NCI-H460 (cell line): ENCODE measurements around the gene HSPA1A. TPM values are rescaled to one million over a fixed set of nuclear protein-coding genes. Genes with fewer than 3 reads are reported as not detected.
A peak's percentile ranks its signal among the peaks of the same experiment; 100 is the strongest.
"Not testable (repeated sequence)": the region's sequence is repeated elsewhere in the genome, so short reads cannot be mapped to it uniquely, and the experiment has no call there.

Experiments used
- DNase-seq: peaks from one replicate; pipeline ENCODE4 v3.0.0-alpha.2; 2016; ENCODE audit warnings: low read depth; ENCODE audit errors: extremely low read depth
- total RNA-seq: library from RNA; depleted of rRNA; stranded (reverse); fragments of >200 nt; shearing (Covaris generic); gene quantifications from 2 replicates; pipeline ENCODE4 v1.2.3, GENCODE V29; 2014

The HSPA1A gene
- total RNA-seq, 1 experiment from 2014 or later = 46.7 TPM

DNA sequence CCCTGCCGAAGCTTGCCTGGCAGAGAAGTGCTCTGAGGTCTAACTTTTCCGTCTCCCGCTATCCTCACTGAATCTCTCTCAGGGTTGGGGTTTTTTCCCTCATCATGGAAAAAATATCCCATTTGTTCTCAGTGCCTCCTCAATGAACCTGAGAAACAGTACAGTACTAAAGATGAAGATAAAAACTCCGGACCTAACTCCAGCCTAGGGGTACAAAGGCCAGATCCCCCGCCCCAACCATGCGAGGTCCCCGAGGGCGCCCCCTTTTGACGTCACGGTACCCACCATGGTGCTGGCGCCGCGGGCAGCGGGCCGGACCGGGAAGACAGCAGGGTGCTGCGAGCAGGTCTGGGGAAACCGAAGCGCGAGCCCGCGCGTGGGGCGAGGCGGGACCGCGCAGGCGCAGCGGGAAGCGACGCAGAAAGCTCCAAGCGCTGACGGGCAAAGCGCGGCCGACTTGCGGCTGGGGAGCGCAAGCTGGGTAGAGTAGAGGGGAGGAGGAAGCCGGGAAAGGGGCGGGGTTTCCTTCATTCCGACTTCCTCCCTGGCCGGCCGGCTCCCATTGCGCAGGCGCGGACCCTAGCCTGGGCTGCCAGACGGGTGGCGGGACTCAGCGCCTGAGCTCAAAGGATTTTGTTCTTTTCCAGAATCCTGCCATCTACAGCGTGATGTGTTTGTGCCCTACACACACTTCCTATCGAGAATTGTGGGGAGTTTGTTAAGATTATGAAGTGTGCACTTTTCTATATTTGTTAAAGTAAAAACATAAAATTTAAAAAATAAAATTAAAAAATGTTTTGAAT, 8.7 kb upstream of the HSPA1A start, which contains the start of gene LSM2:
LSM2 (minus strand) TSS at position 497 of the 803 bp plus-strand sequence; CDS start at position 288, 209 bp downstream.
- DNase-seq = peak; percentile 91

GRCh38 chr6:31808599-31808998, 6.7 kb upstream of the HSPA1A start:
- not testable (repeated sequence) for DNase-seq

DNA sequence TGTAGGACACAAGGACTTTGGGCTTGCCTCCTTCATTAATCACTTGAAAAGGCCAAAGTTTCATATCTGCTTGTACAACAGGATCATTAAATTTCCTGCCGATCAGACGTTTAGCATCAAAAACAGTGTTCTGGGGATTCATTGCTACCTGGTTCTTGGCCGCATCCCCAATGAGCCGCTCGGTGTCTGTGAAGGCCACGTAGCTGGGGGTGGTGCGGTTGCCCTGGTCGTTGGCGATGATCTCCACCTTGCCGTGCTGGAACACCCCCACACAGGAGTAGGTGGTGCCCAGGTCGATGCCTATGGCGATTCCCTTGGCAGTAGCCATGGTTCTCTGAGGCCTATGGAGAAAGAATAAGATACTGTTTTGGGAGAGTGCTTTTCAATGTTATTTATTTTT, 3.7 kb upstream of the HSPA1A start:
- DNase-seq = no peak

DNA sequence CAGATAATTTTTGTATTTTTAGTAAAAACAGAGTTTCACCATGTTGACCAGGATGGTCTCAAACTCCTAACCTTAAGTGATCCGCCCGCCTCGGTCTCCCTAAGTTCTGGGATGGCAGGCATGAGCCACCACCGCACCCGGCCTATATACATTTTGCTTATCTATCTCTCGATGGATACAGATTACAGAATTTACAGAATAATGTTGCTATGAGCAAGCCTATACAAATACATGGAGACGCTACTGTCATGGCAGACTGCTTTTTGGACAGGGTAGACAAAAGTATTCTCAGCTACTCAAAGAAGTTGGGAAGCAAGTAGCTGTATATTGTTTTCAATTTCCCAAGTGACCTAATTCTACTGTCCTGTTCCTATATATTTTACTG, 1.9 kb upstream of the HSPA1A start:
- no peak for DNase-seq

DNA sequence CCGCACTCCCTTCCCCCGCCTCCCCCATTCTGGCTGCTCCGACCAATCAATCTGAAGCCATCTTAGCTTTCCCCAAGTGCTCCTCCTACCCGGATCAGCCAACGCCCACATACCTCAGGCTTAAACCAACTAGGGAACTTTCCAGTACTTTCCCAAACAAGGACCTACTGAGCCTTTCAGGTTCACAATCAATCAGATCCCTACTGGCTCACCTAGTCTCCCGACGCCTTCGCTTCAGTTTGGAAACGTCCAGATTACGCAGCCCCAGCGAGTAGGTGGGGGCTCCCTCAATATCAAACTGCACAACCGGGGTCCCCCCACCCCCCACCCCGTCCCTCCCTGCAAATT, 692 bp upstream of the HSPA1A start:
- peak; percentile 94 for DNase-seq

- not testable (repeated sequence) for DNase-seq
These were observed 2.0 kb downstream of the HSPA1A start for GRCh38 chr6:31817133-31817928.

DNA sequence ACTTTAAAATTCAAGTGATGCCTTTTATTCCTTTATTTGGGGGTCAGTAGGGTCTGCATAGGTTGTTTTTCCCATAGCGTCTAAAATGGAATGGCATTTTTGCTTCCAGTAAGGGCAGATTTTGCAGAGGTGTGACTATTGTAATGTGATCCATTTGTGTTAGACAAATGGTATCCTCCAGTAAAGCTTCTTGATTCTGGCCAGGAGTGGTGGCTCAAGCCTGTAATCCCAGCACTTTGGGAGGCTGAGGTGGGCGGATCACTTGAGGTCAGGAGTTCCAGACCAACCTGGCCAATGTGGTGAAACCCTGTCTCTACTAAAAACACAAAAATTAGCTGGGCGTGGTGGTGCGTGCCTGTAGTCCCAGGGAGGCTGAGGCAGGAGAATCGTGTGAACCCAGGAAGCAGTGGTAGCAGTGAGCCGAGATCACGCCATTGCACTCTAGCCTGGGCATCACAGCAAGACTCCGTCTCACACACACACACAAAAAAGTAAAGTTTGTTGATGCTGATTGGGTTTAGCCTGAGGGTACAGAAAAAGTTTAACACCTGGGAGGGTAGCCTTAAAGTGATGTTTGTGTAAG, 2.7 kb downstream of the HSPA1A start:
- DNase-seq = not testable (repeated sequence)

- no peak for DNase-seq
These were observed 4.5 kb downstream of the HSPA1A start for GRCh38 chr6:31819871-31820299.

- DNase-seq = not testable (repeated sequence)
These were observed 5.1 kb downstream of the HSPA1A start for GRCh38 chr6:31820399-31820798.

- peak; percentile 54 for DNase-seq
These were observed 6.1 kb downstream of the HSPA1A start for GRCh38 chr6:31821301-31822035.

GRCh38 chr6:31822036-31822821, 6.9 kb downstream of the HSPA1A start:
- DNase-seq = peak; percentile 94

DNA sequence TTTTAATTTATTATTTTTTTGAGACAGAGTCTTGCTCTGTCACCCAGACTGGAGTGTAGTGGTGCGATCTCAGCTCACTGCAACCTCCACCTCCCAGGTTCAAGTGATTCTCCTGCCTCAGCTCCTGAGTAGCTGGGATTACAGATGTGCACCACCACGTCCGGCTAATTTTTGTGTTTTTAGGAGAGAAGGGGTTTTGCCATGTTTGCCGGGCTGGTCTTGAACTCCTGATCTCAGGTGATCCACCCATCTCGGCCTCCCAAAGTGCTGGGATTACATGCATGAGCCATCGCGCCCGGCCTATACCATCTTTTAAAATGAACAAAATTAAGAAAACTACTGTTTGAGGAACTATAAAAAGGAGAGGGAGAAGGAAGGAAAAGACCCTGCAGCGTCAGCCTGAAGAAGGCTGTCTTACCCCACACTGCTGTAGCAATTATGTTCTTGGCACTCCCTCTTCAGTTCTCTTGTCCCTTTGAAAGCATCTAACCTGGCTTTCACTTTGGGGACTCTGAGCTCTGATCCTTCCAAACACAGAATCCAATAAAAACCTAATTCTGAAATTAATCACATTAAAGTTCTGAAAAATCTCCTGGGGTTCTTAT, 8.4 kb downstream of the HSPA1A start:
- DNase-seq = not testable (repeated sequence)

- no peak for DNase-seq
These were observed 10.2 kb downstream of the HSPA1A start for GRCh38 chr6:31825553-31825952.

DNA sequence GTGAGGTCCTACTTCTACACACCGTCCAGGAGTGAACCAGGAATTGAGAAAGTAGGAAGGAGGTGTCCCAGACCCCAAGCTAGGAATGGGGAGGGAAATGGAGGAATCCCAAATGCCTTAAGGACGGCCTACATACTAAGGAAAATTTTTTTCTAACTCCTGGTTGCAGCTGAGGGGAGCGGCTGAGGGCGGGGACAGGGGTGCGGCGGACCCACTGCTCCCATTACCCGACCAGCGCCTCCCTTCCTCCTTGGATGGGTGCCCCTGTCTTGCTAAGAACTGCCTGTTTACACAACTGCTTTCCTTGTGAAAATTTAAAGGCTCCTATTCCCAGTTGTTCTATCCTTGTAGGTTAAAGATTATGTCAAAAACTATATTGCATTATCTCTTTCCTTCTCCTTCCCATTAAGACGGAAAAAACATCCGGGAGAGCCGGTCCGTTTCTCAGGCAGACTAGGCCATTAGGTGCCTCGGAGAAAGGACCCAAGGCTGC, 11.5 kb downstream of the HSPA1A start:
- DNase-seq = peak; percentile 56

GRCh38 chr6:31827286-31828079, 12.1 kb downstream of the HSPA1A start, which contains the start of gene HSPA1B:
HSPA1B (plus strand) TSS chr6:31827738; CDS start chr6:31827951, 213 bp downstream.
- peak; percentile 99 for DNase-seq

GRCh38 chr6:31829633-31830283, 14.4 kb downstream of the HSPA1A start:
- DNase-seq = peak; percentile 41

GRCh38 chr6:31830886-31831335, 15.6 kb downstream of the HSPA1A start:
- no peak for DNase-seq
